SU-DHL-6 (cell line): ENCODE data around the gene KAT6B.

ENCODE experiments used
- H2AFZ ChIP-seq: fragments of 200-600 bp; sonication (generic); 2 replicates; pipeline ENCODE4 v1.6.1; 2014; ENCODE audit warnings: low read depth, mild to moderate bottlenecking, moderate library complexity, mixed read lengths, antibody characterized with exemption, low read length; ENCODE audit not compliant: severe bottlenecking
- H3F3A ChIP-seq: fragments of 200-600 bp; shearing (Covaris generic); 2 replicates; pipeline ENCODE4 v1.6.0; 2016; ENCODE audit warnings: antibody characterized with exemption, mild to moderate bottlenecking; ENCODE audit not compliant: insufficient read depth
- H3K27ac ChIP-seq: fragments of 200-600 bp; sonication (generic); 2 replicates; pipeline ENCODE4 v1.5.1; 2016; ENCODE audit warnings: low read depth, mild to moderate bottlenecking, low read length, moderate library complexity, mixed read lengths
- H3K27me3 ChIP-seq: fragments of 200-600 bp; sonication (generic), shearing (Covaris generic); 2 replicates; pipeline ENCODE4 v1.6.0; 2014; ENCODE audit warnings: mild to moderate bottlenecking, low read length
- H3K36me3 ChIP-seq: fragments of 200-600 bp; sonication (generic); 2 replicates; pipeline ENCODE4 v1.6.1; 2014; ENCODE audit warnings: mild to moderate bottlenecking, low read length, mixed read lengths
- H3K4me2 ChIP-seq: fragments of 300-600, 200-600 bp; shearing (Covaris generic), sonication (generic); 2 replicates; pipeline ENCODE4 v1.6.0; 2014; ENCODE audit warnings: low read length, low read depth, mild to moderate bottlenecking; ENCODE audit not compliant: poor library complexity, severe bottlenecking
- H3K4me3 ChIP-seq: fragments of 200-600 bp; sonication (generic); 2 replicates; pipeline ENCODE4 v1.5.1; 2014; ENCODE audit warnings: antibody characterized with exemption, low read length, mild to moderate bottlenecking, mixed read lengths; ENCODE audit not compliant: insufficient read depth, poor library complexity, severe bottlenecking
- H3K79me2 ChIP-seq: fragments of 200-600 bp; sonication (generic); 2 replicates; pipeline ENCODE4 v1.6.1; 2014; ENCODE audit warnings: mild to moderate bottlenecking, low read length, moderate library complexity; ENCODE audit not compliant: insufficient read depth
- H3K9ac ChIP-seq: fragments of 200-600 bp; sonication (generic); 2 replicates; pipeline ENCODE4 v1.7.0; 2014; ENCODE audit warnings: mild to moderate bottlenecking, low read length
- H3K9me2 ChIP-seq: fragments of 200-600 bp; sonication (generic); replicated peaks from 2 replicates; pipeline ENCODE4 v1.6.1; 2014; ENCODE audit warnings: low read length; ENCODE audit not compliant: insufficient read depth
- H3K9me3 ChIP-seq: fragments of 200-600 bp; sonication (generic); 2 replicates; pipeline ENCODE4 v1.6.1; 2014; ENCODE audit warnings: low read length, mixed read lengths; ENCODE audit not compliant: insufficient read depth
- H4K20me1 ChIP-seq: fragments of 200-600 bp; sonication (generic); 2 replicates; pipeline ENCODE4 v1.6.1; 2014; ENCODE audit warnings: low read depth, mild to moderate bottlenecking, antibody characterized with exemption, low read length, moderate library complexity, mixed read lengths
- CTCF ChIP-seq: fragments of 200-600 bp; sonication (generic); IDR thresholded peaks from one replicate; pipeline ENCODE4 v1.5.1; 2017; ENCODE audit warnings: antibody characterized with exemption, mild to moderate bottlenecking, low read length, moderate library complexity; ENCODE audit not compliant: insufficient read depth, poor library complexity, severe bottlenecking
- EZH2phosphoT487 ChIP-seq: fragments of 200-600 bp; sonication (generic), shearing (Covaris generic); conservative IDR thresholded peaks from 2 replicates; pipeline ENCODE4 v1.6.1; 2018; ENCODE audit warnings: mild to moderate bottlenecking, antibody characterized with exemption, low read length, moderate library complexity, mixed read lengths

KAT6B gene

GRCh38 chr10:74898201-74898976 lies 72.0 kb downstream of the KAT6B start:
- TF ChIP-seq EZH2phosphoT487 (no peak), CTCF (no peak)
- no peaks in the 10 kb centered on the region for H3K9me2 ChIP-seq
- H3K27ac ChIP-seq: no peak overlapping the region
- H3K9me3 ChIP-seq: no peaks in the 10 kb centered on the region
- no peak overlapping the region for H3K4me3 ChIP-seq
- 0 out of 2 replicates have a peak, but pooled peaks cover 5% of the 10 kb centered on the region for H3K79me2 ChIP-seq
- H2AFZ ChIP-seq: no peak overlapping the region
- no peaks in the 10 kb centered on the region for H3K27me3 ChIP-seq
- no peak overlapping the region for H3K9ac ChIP-seq
- H3K4me2 ChIP-seq: no peak overlapping the region
- no peaks in the 10 kb centered on the region for H3K36me3 ChIP-seq
- H3F3A ChIP-seq: no peaks in the 10 kb centered on the region
- H4K20me1 ChIP-seq: 0 out of 2 replicates have a peak, but pooled peaks cover 5% of the 10 kb centered on the region

- H3K9ac ChIP-seq: no peak overlapping the region
- no peaks in the 10 kb centered on the region for H3K36me3 ChIP-seq
- H3K27ac ChIP-seq: no peak overlapping the region
- no peak overlapping the region for H3K4me2 ChIP-seq
- no peaks in the 10 kb centered on the region for H3F3A ChIP-seq
- no peaks in the 10 kb centered on the region for H3K9me3 ChIP-seq
- no peak overlapping the region for H3K4me3 ChIP-seq
- no peaks in the 10 kb centered on the region for H3K27me3 ChIP-seq
- H4K20me1 ChIP-seq: 0 out of 2 replicates have a peak, but pooled peaks cover 5% of the 10 kb centered on the region
- 0 out of 2 replicates have a peak, but pooled peaks cover 5% of the 10 kb centered on the region for H3K79me2 ChIP-seq
- H2AFZ ChIP-seq: no peak overlapping the region
- H3K9me2 ChIP-seq: no peaks in the 10 kb centered on the region
- TF ChIP-seq CTCF: no peak
- TF ChIP-seq EZH2phosphoT487: no peak
Measured at GRCh38 chr10:74900297-74900696, 73.9 kb downstream of the KAT6B start.

GRCh38 chr10:74901301-74901700 lies 74.9 kb downstream of the KAT6B start:
- Histone ChIP-seq H3K36me3 (no peaks in the 10 kb centered on the region), H3K9me2 (no peaks in the 10 kb centered on the region), H3K27me3 (no peaks in the 10 kb centered on the region), H4K20me1 (0 out of 2 replicates have a peak, but pooled peaks cover 5% of the 10 kb centered on the region), H3K4me3 (no peak overlapping the region), H3K27ac (no peak overlapping the region), H3F3A (no peaks in the 10 kb centered on the region), H3K79me2 (0 out of 2 replicates have a peak, but pooled peaks cover 5% of the 10 kb centered on the region), H2AFZ (no peak overlapping the region), H3K4me2 (no peak overlapping the region), H3K9ac (no peak overlapping the region), H3K9me3 (no peaks in the 10 kb centered on the region)
- TF ChIP-seq EZH2phosphoT487: no peak
- no peak for TF ChIP-seq CTCF
